Ectodermal cell (in vitro differentiated cells): ENCODE results near the gene KCNIP4.

Experiments
- H3K27ac ChIP-seq: 2 replicates; pipeline ENCODE4 v1.7.0; 2013; ENCODE audit warnings: mild to moderate bottlenecking, low read depth, low read length; ENCODE audit not compliant: insufficient read depth, poor library complexity, severe bottlenecking
- H3K27me3 ChIP-seq: 2 replicates; pipeline ENCODE4 v1.7.0; 2013; ENCODE audit warnings: mild to moderate bottlenecking, low read length; ENCODE audit not compliant: insufficient read depth, control insufficient read depth, poor library complexity, severe bottlenecking
- H3K36me3 ChIP-seq: one replicate; pipeline ENCODE4 v1.7.0; 2013; ENCODE audit warnings: low read length; ENCODE audit not compliant: control insufficient read depth, insufficient read depth
- H3K4me1 ChIP-seq: one replicate; pipeline ENCODE4 v1.7.0; 2013; ENCODE audit warnings: low read length; ENCODE audit not compliant: control insufficient read depth, insufficient read depth
- H3K4me3 ChIP-seq: 2 replicates; pipeline ENCODE4 v1.7.0; 2013; ENCODE audit warnings: low read depth, low read length, control low read depth; ENCODE audit not compliant: insufficient read depth
- H3K9me3 ChIP-seq: 2 replicates; pipeline ENCODE4 v1.7.0; 2013; ENCODE audit warnings: mild to moderate bottlenecking, low read length, moderate library complexity; ENCODE audit not compliant: control insufficient read depth
- WGBS, 2 experiments: methylation state at CpG; one replicate each; pipeline ENCODE4 v1.1.7; 2013; ENCODE audit warnings: missing lambda C conversion rate in 2 of 2; 5-methylcytosine and 5-hydroxymethylcytosine counted together

KCNIP4 gene

DNA sequence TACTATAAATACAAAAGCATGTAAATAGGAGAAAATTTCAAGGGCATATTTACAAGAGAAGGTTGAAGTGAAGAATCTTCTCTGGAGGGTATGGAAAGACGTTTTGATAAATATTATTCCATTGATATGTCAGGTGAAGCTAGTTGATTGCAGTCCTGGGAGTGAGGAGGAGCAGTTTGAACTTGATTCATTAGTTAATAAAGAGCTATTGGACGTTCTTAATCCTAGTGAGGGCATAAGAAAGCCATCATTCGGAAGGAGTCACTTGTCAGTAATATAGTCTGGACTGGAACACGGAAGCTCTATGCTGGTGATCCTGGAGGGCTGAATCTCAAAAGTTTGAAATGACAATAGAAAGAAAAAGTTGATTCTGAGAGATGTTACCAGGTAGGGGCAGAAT, 793.2 kb downstream of the KCNIP4 start:
- WGBS, 2 experiments = 88% methylated on average over 4 of the region's 4 CpGs
- Histone ChIP-seq H3K9me3 (no peaks in the 10 kb centered on the region), H3K36me3 (no peaks in the 10 kb centered on the region), H3K4me1 (no peaks in the 10 kb centered on the region), H3K27me3 (no peaks in the 10 kb centered on the region), H3K4me3 (no peak overlapping the region), H3K27ac (no peak overlapping the region)

DNA sequence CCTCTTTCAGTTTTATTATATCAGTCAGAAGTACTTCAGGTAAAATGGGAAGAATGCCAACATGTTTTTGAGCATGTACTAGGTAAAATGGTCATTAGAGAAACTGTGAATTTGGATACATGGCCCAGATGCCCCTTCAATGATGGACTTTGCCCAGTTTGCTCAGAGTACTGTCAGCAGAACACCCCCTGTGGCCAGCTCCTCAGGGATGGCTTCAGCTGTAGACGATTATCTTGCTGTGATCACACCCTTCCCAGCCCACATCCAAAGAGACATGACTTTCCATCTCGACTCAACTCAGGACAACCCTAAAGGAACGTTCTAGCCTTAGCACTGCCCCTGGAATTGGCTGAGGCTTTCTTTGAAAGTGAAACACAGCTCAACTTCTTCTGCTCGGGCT, 809.2 kb downstream of the KCNIP4 start:
- no peak overlapping the region for H3K4me3 ChIP-seq
- WGBS, 2 experiments = 90 to 92% methylated on average over 4 of the region's 4 CpGs
- H3K4me1 ChIP-seq = no peaks in the 10 kb centered on the region
- no peaks in the 10 kb centered on the region for H3K9me3 ChIP-seq
- no peaks in the 10 kb centered on the region for H3K27me3 ChIP-seq
- H3K36me3 ChIP-seq = no peaks in the 10 kb centered on the region
- H3K27ac ChIP-seq = no peak overlapping the region

DNA sequence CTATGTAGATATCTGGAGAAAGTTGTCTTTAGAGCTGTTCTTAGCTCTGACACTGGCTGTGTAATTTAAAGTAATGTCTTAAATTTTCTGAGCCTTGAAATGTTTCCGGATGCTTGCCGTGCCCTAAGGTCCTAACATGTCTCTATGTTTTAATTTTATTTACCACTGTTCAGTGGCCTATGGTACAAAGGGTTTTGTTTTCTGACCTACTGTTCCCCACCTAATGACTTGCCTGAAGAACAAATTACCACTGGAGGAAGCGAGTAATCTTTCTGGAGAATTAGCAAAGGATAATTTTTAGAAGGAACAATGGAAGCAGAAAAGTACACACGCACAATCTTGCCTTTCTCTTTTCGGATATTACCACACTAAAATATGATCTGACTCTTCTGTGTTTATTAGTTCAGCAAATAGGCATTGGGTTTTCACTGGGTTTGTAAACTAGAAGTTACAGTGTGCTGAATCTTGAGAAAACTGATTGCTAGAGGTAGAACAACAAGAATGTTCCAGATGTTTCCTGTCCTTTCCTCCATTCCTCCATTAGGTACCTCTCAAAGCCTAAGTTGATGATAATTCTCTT, 812.4 kb downstream of the KCNIP4 start:
- no peak overlapping the region for H3K4me3 ChIP-seq
- no peak overlapping the region for H3K27ac ChIP-seq
- no peaks in the 10 kb centered on the region for H3K36me3 ChIP-seq
- no peaks in the 10 kb centered on the region for H3K27me3 ChIP-seq
- H3K9me3 ChIP-seq = no peaks in the 10 kb centered on the region
- no peaks in the 10 kb centered on the region for H3K4me1 ChIP-seq
- 91 to 96% methylated on average over 4 to 5 of the region's 5 CpGs for WGBS, 2 experiments

DNA sequence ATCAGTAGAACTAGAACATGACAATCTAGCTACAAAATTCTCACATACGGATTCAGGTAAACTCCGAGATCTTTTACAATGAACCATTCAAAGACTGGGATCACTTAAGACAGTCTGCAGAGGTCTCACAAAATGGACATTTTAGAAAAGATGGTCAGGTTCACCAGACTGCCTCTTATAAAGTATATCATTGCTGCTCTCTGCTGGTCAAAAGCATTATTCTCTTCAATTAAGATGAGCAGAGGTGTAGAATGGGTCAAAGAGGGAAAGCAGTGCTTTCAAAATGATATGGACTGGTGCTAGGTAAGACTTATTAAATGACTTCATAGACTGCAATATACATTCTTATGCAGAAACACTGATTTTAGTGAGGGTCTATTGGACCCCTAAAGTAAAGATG, 813.6 kb downstream of the KCNIP4 start:
- Histone ChIP-seq H3K27me3 (no peaks in the 10 kb centered on the region), H3K27ac (no peak overlapping the region), H3K9me3 (no peaks in the 10 kb centered on the region), H3K4me1 (no peaks in the 10 kb centered on the region), H3K4me3 (no peak overlapping the region), H3K36me3 (no peaks in the 10 kb centered on the region)
- WGBS, 2 experiments = 90 to 92% methylated on average over 2 of the region's 2 CpGs

DNA sequence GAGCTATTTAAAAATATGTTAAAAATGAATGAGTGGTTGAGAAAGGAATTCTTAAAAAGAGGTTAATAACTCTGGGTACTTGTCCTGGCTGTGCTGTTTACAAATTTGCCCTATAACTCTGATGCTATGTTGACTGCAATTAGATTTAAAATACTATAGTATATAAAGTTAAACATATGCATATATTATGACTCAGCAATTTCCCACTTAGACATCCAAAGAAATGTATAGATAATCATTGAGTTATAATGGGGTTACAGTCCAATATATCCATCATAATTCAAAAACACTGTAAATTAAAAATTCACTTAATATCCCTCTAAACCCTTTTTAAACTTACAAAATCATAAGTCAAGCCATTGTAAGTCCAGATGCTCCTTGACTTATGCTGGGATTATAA, 818.0 kb downstream of the KCNIP4 start:
- Histone ChIP-seq H3K4me3 (no peak overlapping the region), H3K27me3 (no peaks in the 10 kb centered on the region), H3K4me1 (no peaks in the 10 kb centered on the region), H3K36me3 (no peaks in the 10 kb centered on the region), H3K27ac (no peak overlapping the region), H3K9me3 (no peaks in the 10 kb centered on the region)

DNA sequence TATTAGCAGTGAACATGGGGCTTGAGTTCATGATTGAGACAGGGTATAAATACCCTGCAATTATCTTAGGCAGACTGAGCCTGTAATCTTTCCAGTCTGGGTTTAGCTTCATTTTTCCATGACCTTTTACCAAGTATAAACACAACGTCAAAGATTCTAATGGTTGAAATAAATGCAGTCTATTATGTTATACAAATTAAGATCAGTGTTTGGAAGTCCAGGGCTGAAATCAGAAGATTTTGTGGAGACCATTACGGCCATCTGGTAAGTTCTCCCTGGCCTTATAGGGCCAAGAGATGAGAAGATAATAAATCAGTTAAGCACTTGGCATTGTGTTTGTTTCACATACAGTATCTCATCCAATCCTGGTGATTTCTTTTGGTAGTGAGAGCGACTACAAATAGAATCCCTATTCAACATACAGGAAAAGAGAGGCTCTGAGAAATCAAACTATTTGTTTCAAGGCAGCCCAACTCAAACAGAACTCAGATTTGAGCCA, 822.5 kb downstream of the KCNIP4 start:
- H3K4me1 ChIP-seq = no peaks in the 10 kb centered on the region
- no peaks in the 10 kb centered on the region for H3K36me3 ChIP-seq
- 82 to 93% methylated on average over 2 to 3 of the region's 3 CpGs for WGBS, 2 experiments
- H3K27me3 ChIP-seq = no peaks in the 10 kb centered on the region
- H3K27ac ChIP-seq = no peak overlapping the region
- no peaks in the 10 kb centered on the region for H3K9me3 ChIP-seq
- H3K4me3 ChIP-seq = no peak overlapping the region

DNA sequence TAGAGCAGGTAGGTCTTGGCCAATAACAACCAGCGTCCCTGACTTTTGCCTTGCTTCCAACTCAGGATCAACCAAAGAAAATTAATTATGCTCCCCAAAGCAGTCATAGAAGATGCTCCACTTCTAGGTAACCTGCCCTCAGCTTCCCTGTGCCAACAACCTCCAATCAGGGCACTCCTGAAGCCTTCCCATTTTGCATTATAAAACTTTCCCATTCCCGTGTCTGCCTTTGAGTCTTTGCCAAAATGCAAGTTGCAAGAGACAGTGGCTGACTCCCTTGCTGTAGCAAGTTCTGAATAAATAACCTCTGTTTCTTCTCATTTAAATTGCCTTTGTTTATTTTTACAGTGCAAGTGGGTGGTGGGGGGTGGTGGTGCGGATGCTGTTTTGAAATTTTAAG, 830.3 kb downstream of the KCNIP4 start:
- Histone ChIP-seq H3K4me1 (no peaks in the 10 kb centered on the region), H3K27ac (no peak overlapping the region), H3K27me3 (no peaks in the 10 kb centered on the region), H3K4me3 (no peak overlapping the region), H3K9me3 (no peaks in the 10 kb centered on the region), H3K36me3 (no peaks in the 10 kb centered on the region)
- 53 to 59% methylated on average over 2 of the region's 3 CpGs for WGBS, 2 experiments

DNA sequence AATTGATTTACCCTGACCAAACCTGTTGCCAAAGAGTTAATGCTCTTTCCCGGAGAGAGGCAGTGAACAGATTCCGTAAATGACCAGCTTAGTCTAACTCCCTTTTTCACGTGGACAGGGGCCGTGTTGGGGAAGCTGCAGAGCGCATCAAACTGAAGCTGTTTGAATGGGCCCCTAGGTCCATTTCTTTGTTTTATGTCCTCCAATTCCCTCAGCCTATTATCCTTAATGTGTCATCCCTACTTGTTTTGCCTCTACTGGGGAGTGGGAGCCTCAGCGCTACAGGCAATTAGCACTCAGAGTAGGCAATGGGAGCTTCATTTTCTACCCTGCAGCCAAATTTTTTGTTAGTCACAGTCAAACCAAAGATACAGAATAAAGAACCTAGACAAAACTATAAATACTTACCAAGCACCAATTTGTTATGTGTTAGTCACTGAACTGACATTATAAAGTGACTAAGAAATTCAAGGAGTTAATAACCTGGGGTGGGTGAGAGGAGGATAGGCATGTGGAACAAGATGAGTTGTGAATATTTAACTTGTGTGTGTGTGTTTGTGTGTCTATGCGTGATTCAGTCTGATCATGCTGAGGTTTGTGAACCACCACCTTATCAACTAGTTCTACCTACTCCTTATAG, 830.9 kb downstream of the KCNIP4 start:
- 75 to 85% methylated on average over 7 of the region's 7 CpGs for WGBS, 2 experiments
- H3K4me1 ChIP-seq = no peaks in the 10 kb centered on the region
- no peaks in the 10 kb centered on the region for H3K9me3 ChIP-seq
- H3K36me3 ChIP-seq = no peaks in the 10 kb centered on the region
- no peak overlapping the region for H3K4me3 ChIP-seq
- H3K27ac ChIP-seq = no peak overlapping the region
- H3K27me3 ChIP-seq = no peaks in the 10 kb centered on the region

DNA sequence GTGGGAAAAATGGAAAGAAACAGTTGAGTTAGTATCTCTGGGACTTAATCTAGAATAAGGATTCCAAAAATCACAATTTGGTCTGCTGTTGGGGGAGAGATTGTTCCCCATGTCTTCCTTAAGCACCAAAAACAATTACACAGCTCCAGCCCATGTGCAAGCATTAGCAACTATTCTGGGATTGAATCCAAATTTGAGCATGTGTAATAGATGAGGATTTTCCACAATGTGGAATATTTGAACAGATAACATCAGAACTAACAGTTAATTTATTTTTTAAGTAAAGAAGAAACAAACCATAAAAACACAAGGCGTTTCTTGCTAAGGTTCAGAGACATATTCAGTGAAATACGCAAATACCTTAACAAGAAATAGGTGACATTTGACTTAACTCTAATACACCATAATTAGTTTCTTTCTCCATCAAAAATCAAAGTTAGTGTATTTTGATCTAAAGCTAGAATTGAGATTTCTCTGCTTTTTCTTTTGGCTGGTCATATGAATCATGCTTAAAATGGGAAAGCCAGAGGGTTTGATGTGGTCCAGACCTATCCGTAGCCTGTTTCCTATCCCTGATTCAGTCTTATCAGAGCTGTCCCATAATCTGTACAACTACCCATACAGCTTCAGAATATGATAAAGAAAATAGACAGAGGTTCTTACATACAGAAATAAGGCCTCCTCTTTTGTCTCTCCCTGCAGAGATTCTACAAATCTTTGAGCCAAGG, 834.9 kb downstream of the KCNIP4 start:
- Histone ChIP-seq H3K9me3 (no peaks in the 10 kb centered on the region), H3K4me3 (no peak overlapping the region), H3K4me1 (no peaks in the 10 kb centered on the region), H3K27ac (no peak overlapping the region), H3K27me3 (no peaks in the 10 kb centered on the region), H3K36me3 (no peaks in the 10 kb centered on the region)
- WGBS, 2 experiments = 87 to 89% methylated on average over 2 to 3 of the region's 3 CpGs

DNA sequence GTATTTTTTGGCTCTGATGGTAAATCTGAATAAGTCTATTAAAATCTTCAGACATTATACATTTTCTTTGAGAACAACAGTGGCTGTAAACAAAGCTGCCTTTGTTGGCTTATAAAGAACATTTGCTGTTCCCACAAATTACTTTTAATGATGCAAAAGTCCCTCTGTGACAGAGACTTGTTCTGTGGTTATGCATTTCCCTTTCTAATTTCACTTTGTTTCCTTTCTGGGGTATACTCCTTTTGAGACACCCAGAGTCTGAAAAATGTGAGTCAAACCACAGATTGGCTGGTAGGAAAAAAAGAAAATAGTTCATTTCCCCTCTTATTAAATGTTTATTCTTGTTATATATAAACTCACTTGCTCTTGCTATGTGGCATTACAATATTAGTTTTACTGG, 845.9 kb downstream of the KCNIP4 start:
- Histone ChIP-seq H3K9me3 (no peaks in the 10 kb centered on the region), H3K27ac (no peak overlapping the region), H3K4me3 (no peak overlapping the region), H3K27me3 (no peaks in the 10 kb centered on the region), H3K36me3 (no peaks in the 10 kb centered on the region), H3K4me1 (no peaks in the 10 kb centered on the region)
